Endothelial cell of umbilical vein (primary cell): Measurements from ENCODE around the gene SGCE. TPM values are rescaled to one million over a fixed set of nuclear protein-coding genes. Genes with fewer than 3 reads are reported as not detected.

Source experiments
- BruUV-seq: library from RNA; stranded (reverse); fragments of 400-500 nt; replicated peaks from 2 replicates; lab custom pipeline; 2021; lab: Mats Ljungman, UMichigan
- CTCF ChIA-PET: fragments of 300-600, 350-600 bp; sonication (Branson Sonifier 250); formaldehyde crosslinking; loops from one replicate; lab custom pipeline; 2021; ENCODE audit warnings: antibody characterized with exemption, inconsistent platforms; lab: Charles Lee
- POLR2A ChIA-PET: fragments of 300-600, 350-600 bp; sonication (Branson Sonifier 250); formaldehyde crosslinking; loops from one replicate; lab custom pipeline; 2021; ENCODE audit warnings: antibody characterized with exemption, inconsistent platforms; lab: Charles Lee
- DNase-seq: peaks from one replicate; pipeline ENCODE4 v3.0.0-alpha.2; 2011; ENCODE audit warnings: low read depth, low spot score
- FAIRE-seq: peaks from 2 replicates; lab custom pipeline; 2011; peaks lifted over from hg19 to GRCh38; lab: Jason Lieb, UNC
- H2AFZ ChIP-seq: 2 replicates; pipeline ENCODE4 v1.6.0; 2012; ENCODE audit warnings: low read depth, low read length, control low read depth, inconsistent platforms
- H3K27ac ChIP-seq: 2 replicates; pipeline ENCODE4 v1.5.1; 2011; ENCODE audit warnings: low read depth, mild to moderate bottlenecking, control low read depth, low read length, moderate library complexity; ENCODE audit not compliant: insufficient read depth
- H3K27me3 ChIP-seq, 2 experiments: 2 replicates each; pipeline versions ENCODE4 v1.6.0 to v1.6.1; 2011; ENCODE audit warnings: low read length in 2 of 2, mixed read lengths in 1 of 2; ENCODE audit not compliant: control insufficient read depth in 2 of 2, insufficient read depth in 2 of 2
- H3K36me3 ChIP-seq, 2 experiments: 2 replicates in 1 of 2; 3 replicates in 1 of 2; pipeline ENCODE4 v1.5.1; 2011; ENCODE audit warnings: low read length in 2 of 2, mild to moderate bottlenecking in 1 of 2, moderate library complexity in 1 of 2; ENCODE audit not compliant: control insufficient read depth in 2 of 2, insufficient read depth in 2 of 2; ENCODE audit errors: extremely low read depth in 1 of 2
- H3K4me1 ChIP-seq: 3 replicates; pipeline ENCODE4 v1.5.1; 2011; ENCODE audit warnings: mild to moderate bottlenecking, low read length; ENCODE audit not compliant: control insufficient read depth, insufficient read depth; ENCODE audit errors: extremely low read depth
- H3K4me2 ChIP-seq: 2 replicates; pipeline ENCODE4 v1.6.1; 2011; ENCODE audit warnings: low read length, control low read depth, mixed read lengths; ENCODE audit not compliant: insufficient read depth
- H3K4me3 ChIP-seq, 3 experiments: fragments of 200-600 bp in 1 of 3; sonication (generic), shearing (Covaris generic) in 1 of 3; replicated peaks in 1 of 3; 2 replicates each; pipeline ENCODE4 v1.5.1; 2011 to 2016; ENCODE audit warnings: control low read depth in 3 of 3, low read length in 3 of 3, mild to moderate bottlenecking in 2 of 3, inconsistent platforms in 1 of 3, low read depth in 1 of 3, moderate library complexity in 1 of 3; ENCODE audit not compliant: insufficient read depth in 1 of 3
- H3K79me2 ChIP-seq: 2 replicates; pipeline ENCODE4 v1.6.0; 2012; ENCODE audit warnings: low read length, inconsistent platforms; ENCODE audit not compliant: control insufficient read depth, insufficient read depth
- H3K9ac ChIP-seq: replicated peaks from 2 replicates; pipeline ENCODE3; 2011; ENCODE audit warnings: low read length, control low read depth; ENCODE audit not compliant: insufficient read depth; ENCODE audit errors: extremely low read depth
- H3K9me1 ChIP-seq: replicated peaks from 3 replicates; pipeline ENCODE4 v1.6.0; 2011; ENCODE audit warnings: mild to moderate bottlenecking, low read length; ENCODE audit not compliant: control insufficient read depth, insufficient read depth; ENCODE audit errors: extremely low read depth
- H3K9me3 ChIP-seq: replicated peaks from 2 replicates; pipeline ENCODE4 v1.5.1; 2012; ENCODE audit warnings: low read length, inconsistent platforms; ENCODE audit not compliant: control insufficient read depth, insufficient read depth
- H4K20me1 ChIP-seq: replicated peaks from 2 replicates; pipeline ENCODE3; 2011; ENCODE audit warnings: mild to moderate bottlenecking, low read length; ENCODE audit not compliant: control insufficient read depth, insufficient read depth; ENCODE audit errors: extremely low read depth
- EZH2 ChIP-seq: IDR thresholded peaks from 2 replicates; pipeline ENCODE4 v1.6.1; 2012; ENCODE audit warnings: borderline replicate concordance, low read depth, mild to moderate bottlenecking, moderate library complexity, low read length, inconsistent platforms; ENCODE audit not compliant: severe bottlenecking
- FOS ChIP-seq: IDR thresholded peaks from 2 replicates; pipeline ENCODE4 v1.6.1; 2011; ENCODE audit warnings: mild to moderate bottlenecking, low read length, moderate library complexity, borderline replicate concordance; ENCODE audit not compliant: insufficient read depth
- GATA2 ChIP-seq: IDR thresholded peaks from 2 replicates; pipeline ENCODE4 v1.7.0; 2011; ENCODE audit warnings: low read depth, mild to moderate bottlenecking, moderate library complexity, mixed read lengths, low read length; ENCODE audit not compliant: insufficient read length, insufficient read depth
- POLR2A ChIP-seq: IDR thresholded peaks from 2 replicates; pipeline ENCODE4 v1.6.1; 2012; ENCODE audit warnings: low read depth, mild to moderate bottlenecking, control low read depth, low read length
- dilution Hi-C: fragments of 300-500 bp; cut with MboI; formaldehyde crosslinking; loops from one replicate; pipeline ENCODE4 v1.15.0; 2019; ENCODE audit warnings: low sequenced_read_pairs; ENCODE audit not compliant: extremely low pct_ligation_motif_present
- intact Hi-C: fragments of 100-400 bp; cut with micrococcal nuclease; formaldehyde crosslinking; loops from one replicate; pipeline ENCODE4 v1.10.0; 2022
- polyA plus RNA-seq, 4 experiments: library from polyadenylated mRNA; depleted of rRNA in 3 of 4; stranded (reverse) in 3 of 4; unstranded in 1 of 4; fragments of >200 nt; gene quantifications; 2 replicates each; pipeline versions ENCODE4 v1.2.1 to v1.2.3, GENCODE V29; 2011 to 2012; ENCODE audit warnings: missing spikeins in 1 of 4
- total RNA-seq: library from RNA; stranded (reverse); gene quantifications from 2 replicates; pipeline ENCODE4 v1.2.3, GENCODE V29; 2021

The SGCE gene
- total and polyA plus RNA-seq, 2 donors (not counting 3 experiments of a cell fraction or from before 2014, with no cell fraction given): 46.8 to 53.3 TPM

GRCh38 chr7:94657771-94658693, 2.1 kb upstream of the SGCE start:
- DNase-seq: peak; percentile 95
- dilution Hi-C loops: no loop called here
- peaks cover 2% of the 10 kb centered on the region for H3K79me2 ChIP-seq
- no TSS peak for BruUV-seq
- H4K20me1 ChIP-seq: no peaks in the 10 kb centered on the region
- peaks cover 20% of the 10 kb centered on the region for H3K4me1 ChIP-seq
- intact Hi-C loops: loop anchor here (1.0 to 5.0 kb wide), 7 partner anchors 9 to 819 kb away; partner anchors contain the start of gene PPP1R9A
- H3K36me3 ChIP-seq: no peaks in the 10 kb centered on the region
- H3K9me3 ChIP-seq: no peaks in the 10 kb centered on the region
- no peaks in the 10 kb centered on the region for H3K27me3 ChIP-seq
- peak; percentile 59 for FAIRE-seq
- no peak overlapping the region for H3K4me2 ChIP-seq
- POLR2A ChIA-PET: no interaction called here
- TF ChIP-seq EZH2 (no peak), POLR2A (no peak), GATA2 (no peak), FOS (no peak)
- peak overlapping the region; percentile 47 for H3K27ac ChIP-seq
- CTCF ChIA-PET: interaction anchor here (1.0 to 2.4 kb wide), 5 partner anchors 40 to 589 kb away, joined by 3 to 9 read pairs (median 4); no protein-coding TSS in a partner anchor
- H2AFZ ChIP-seq: peak overlapping the region; percentile 70
- H3K9me1 ChIP-seq: no peaks in the 10 kb centered on the region
- H3K4me3 ChIP-seq: peak overlapping the region in 2 of 3 experiments; percentile 38 to 41
- no peak overlapping the region for H3K9ac ChIP-seq
